ENCODE measurements around the gene BMERB1.

The BMERB1 gene

GRCh38 chr16:15583526-15583925 is 149.1 kb downstream of the BMERB1 start:
- H3K27me3 ChIP-seq (replicated peaks in 2 of 5; ENCODE audit: control insufficient read depth in 4 of 5, insufficient read depth in 5 of 5, low read length in 4 of 5): no peaks in the 10 kb centered on the region
- peaks cover 0 to 18% (median 7%) of the 10 kb centered on the region in 4 experiments for H3K36me3 ChIP-seq (ENCODE audit: control insufficient read depth in 4 of 4, insufficient read depth in 4 of 4, low read length in 3 of 4)
- ChIA-PET POLR2A (no interaction called here), CTCF (no interaction called here)
- H3K9me3 ChIP-seq (ENCODE audit: control extremely low read depth in 1 of 5, control insufficient read depth in 4 of 5, insufficient read depth in 2 of 5, low read depth in 1 of 5, low read length in 4 of 5): peaks cover 2 to 17% (median 6%) of the 10 kb centered on the region in 5 experiments
- H3K4me3 ChIP-seq (ENCODE audit: control insufficient read depth in 1 of 7, extremely low read depth in 1 of 7, insufficient read depth in 4 of 7, low read depth in 2 of 7, low read length in 6 of 7): no peak overlapping the region
- no peak overlapping the region for H3K27ac ChIP-seq (ENCODE audit: insufficient read depth in 1 of 2, low read depth in 1 of 2, low read length in 2 of 2, poor library complexity in 1 of 2, severe bottlenecking in 2 of 2)
- WGBS (ENCODE audit: insufficient coverage): 100% methylated on average over 3 of the region's 4 CpGs
- H3K4me1 ChIP-seq (ENCODE audit: control extremely low read depth in 1 of 4, control insufficient read depth in 4 of 4, insufficient read depth in 4 of 4, low read length in 3 of 4): peaks cover 0 to 11% (median 7%) of the 10 kb centered on the region in 4 experiments
- DNase-seq: no peak

- no peak overlapping the region for H3K27ac ChIP-seq (ENCODE audit: insufficient read depth in 1 of 2, low read depth in 1 of 2, low read length in 2 of 2, poor library complexity in 1 of 2, severe bottlenecking in 2 of 2)
- ChIA-PET CTCF (interaction anchor here (1.1 kb wide), 1 partner anchor 13 kb away, joined by 3 read pairs; no protein-coding TSS in a partner anchor), POLR2A (no interaction called here)
- 92% methylated on average over 1 of the region's 1 CpG for WGBS (ENCODE audit: insufficient coverage)
- peaks cover 2 to 17% (median 6%) of the 10 kb centered on the region in 5 experiments for H3K9me3 ChIP-seq (ENCODE audit: control extremely low read depth in 1 of 5, control insufficient read depth in 4 of 5, insufficient read depth in 2 of 5, low read depth in 1 of 5, low read length in 4 of 5)
- no peak for DNase-seq
- peaks cover 9 to 30% (median 24%) of the 10 kb centered on the region in 4 experiments for H3K4me1 ChIP-seq (ENCODE audit: control extremely low read depth in 1 of 4, control insufficient read depth in 4 of 4, insufficient read depth in 4 of 4, low read length in 3 of 4)
- no peak overlapping the region for H3K4me3 ChIP-seq (ENCODE audit: control insufficient read depth in 1 of 7, extremely low read depth in 1 of 7, insufficient read depth in 4 of 7, low read depth in 2 of 7, low read length in 6 of 7)
- H3K27me3 ChIP-seq (replicated peaks in 2 of 5; ENCODE audit: control insufficient read depth in 4 of 5, insufficient read depth in 5 of 5, low read length in 4 of 5): no peaks in the 10 kb centered on the region
- peaks cover 0 to 18% (median 9%) of the 10 kb centered on the region in 4 experiments for H3K36me3 ChIP-seq (ENCODE audit: control insufficient read depth in 4 of 4, insufficient read depth in 4 of 4, low read length in 3 of 4)
These were observed 151.6 kb downstream of the BMERB1 start for GRCh38 chr16:15585956-15586355.

- Histone ChIP-seq H3K27me3 (replicated peaks in 2 of 5; ENCODE audit: control insufficient read depth in 4 of 5, insufficient read depth in 5 of 5, low read length in 4 of 5) (no peaks in the 10 kb centered on the region), H3K4me3 (ENCODE audit: control insufficient read depth in 1 of 7, extremely low read depth in 1 of 7, insufficient read depth in 4 of 7, low read depth in 2 of 7, low read length in 6 of 7) (no peak overlapping the region), H3K27ac (ENCODE audit: insufficient read depth in 1 of 2, low read depth in 1 of 2, low read length in 2 of 2, poor library complexity in 1 of 2, severe bottlenecking in 2 of 2) (no peak overlapping the region), H3K9me3 (ENCODE audit: control extremely low read depth in 1 of 5, control insufficient read depth in 4 of 5, insufficient read depth in 2 of 5, low read depth in 1 of 5, low read length in 4 of 5) (peaks cover 2 to 17% (median 6%) of the 10 kb centered on the region in 5 experiments), H3K36me3 (ENCODE audit: control insufficient read depth in 4 of 4, insufficient read depth in 4 of 4, low read length in 3 of 4) (peaks cover 0 to 18% (median 9%) of the 10 kb centered on the region in 4 experiments), H3K4me1 (ENCODE audit: control extremely low read depth in 1 of 4, control insufficient read depth in 4 of 4, insufficient read depth in 4 of 4, low read length in 3 of 4) (peaks cover 9 to 30% (median 26%) of the 10 kb centered on the region in 4 experiments)
- POLR2A ChIA-PET: no interaction called here
- CTCF ChIA-PET: interaction anchor here (1.1 kb wide), 1 partner anchor 13 kb away, joined by 3 read pairs; no protein-coding TSS in a partner anchor
- 97% methylated on average over 7 of the region's 12 CpGs for WGBS (ENCODE audit: insufficient coverage)
- no peak for DNase-seq
These were observed 152.3 kb downstream of the BMERB1 start for GRCh38 chr16:15586716-15587115.

- POLR2A ChIA-PET: no interaction called here
- peaks cover 2 to 17% (median 6%) of the 10 kb centered on the region in 5 experiments for H3K9me3 ChIP-seq (ENCODE audit: control extremely low read depth in 1 of 5, control insufficient read depth in 4 of 5, insufficient read depth in 2 of 5, low read depth in 1 of 5, low read length in 4 of 5)
These were observed 152.9 kb downstream of the BMERB1 start for GRCh38 chr16:15587152-15587825.

GRCh38 chr16:15592324-15592723 is 157.9 kb downstream of the BMERB1 start:
- CTCF ChIA-PET: interaction anchor here (1.3 to 1.7 kb wide), 2 partner anchors 13 to 50 kb away, joined by 4 read pairs; no protein-coding TSS in a partner anchor
- POLR2A ChIA-PET: no interaction called here
- DNase-seq: peak in 2 of 3 donors; percentile 56 to 74
- H3K27me3 ChIP-seq (replicated peaks in 2 of 5; ENCODE audit: control insufficient read depth in 4 of 5, insufficient read depth in 5 of 5, low read length in 4 of 5): no peaks in the 10 kb centered on the region
- WGBS (ENCODE audit: insufficient coverage): 53% methylated on average over 7 of the region's 9 CpGs
- H3K4me3 ChIP-seq (ENCODE audit: control insufficient read depth in 1 of 7, extremely low read depth in 1 of 7, insufficient read depth in 4 of 7, low read depth in 2 of 7, low read length in 6 of 7): no peak overlapping the region
- no peak overlapping the region for H3K27ac ChIP-seq (ENCODE audit: insufficient read depth in 1 of 2, low read depth in 1 of 2, low read length in 2 of 2, poor library complexity in 1 of 2, severe bottlenecking in 2 of 2)
- peaks cover 9 to 46% (median 44%) of the 10 kb centered on the region in 4 experiments for H3K4me1 ChIP-seq (ENCODE audit: control extremely low read depth in 1 of 4, control insufficient read depth in 4 of 4, insufficient read depth in 4 of 4, low read length in 3 of 4)
- peaks cover 9 to 39% (median 26%) of the 10 kb centered on the region in 4 experiments for H3K36me3 ChIP-seq (ENCODE audit: control insufficient read depth in 4 of 4, insufficient read depth in 4 of 4, low read length in 3 of 4)
- H3K9me3 ChIP-seq (ENCODE audit: control extremely low read depth in 1 of 5, control insufficient read depth in 4 of 5, insufficient read depth in 2 of 5, low read depth in 1 of 5, low read length in 4 of 5): no peaks in the 10 kb centered on the region

More at GRCh38 chr16:15587152-15587825, 152.9 kb downstream of the BMERB1 start:
- no peak overlapping the region for H3K4me3 ChIP-seq (ENCODE audit: control insufficient read depth in 1 of 7, extremely low read depth in 1 of 7, insufficient read depth in 4 of 7, low read depth in 2 of 7, low read length in 6 of 7)
- no peaks in the 10 kb centered on the region for H3K27me3 ChIP-seq (replicated peaks in 2 of 5; ENCODE audit: control insufficient read depth in 4 of 5, insufficient read depth in 5 of 5, low read length in 4 of 5)
- CTCF ChIA-PET: interaction anchor here (1.1 kb wide), 1 partner anchor 14 kb away, joined by 3 read pairs; no protein-coding TSS in a partner anchor
- H3K36me3 ChIP-seq (ENCODE audit: control insufficient read depth in 4 of 4, insufficient read depth in 4 of 4, low read length in 3 of 4): peaks cover 0 to 18% (median 9%) of the 10 kb centered on the region in 4 experiments
- H3K27ac ChIP-seq (ENCODE audit: insufficient read depth in 1 of 2, low read depth in 1 of 2, low read length in 2 of 2, poor library complexity in 1 of 2, severe bottlenecking in 2 of 2): no peak overlapping the region
- DNase-seq: no peak
- WGBS (ENCODE audit: insufficient coverage): 93% methylated on average over 12 of the region's 17 CpGs
- H3K4me1 ChIP-seq (ENCODE audit: control extremely low read depth in 1 of 4, control insufficient read depth in 4 of 4, insufficient read depth in 4 of 4, low read length in 3 of 4): peaks cover 9 to 32% (median 29%) of the 10 kb centered on the region in 4 experiments

- no peak overlapping the region for H3K4me3 ChIP-seq (ENCODE audit: control insufficient read depth in 1 of 7, extremely low read depth in 1 of 7, insufficient read depth in 4 of 7, low read depth in 2 of 7, low read length in 6 of 7)
- ChIA-PET CTCF (interaction anchor here (0.9 to 1.7 kb wide), 3 partner anchors 12 to 165 kb away, joined by 3 to 4 read pairs (median 4); no protein-coding TSS in a partner anchor), POLR2A (interaction anchor here (0.6 kb wide), 1 partner anchor 29 kb away, joined by 3 read pairs; no protein-coding TSS in a partner anchor)
- DNase-seq: peak; percentile 23 to 69 (median 55)
- H3K27me3 ChIP-seq (replicated peaks in 2 of 5; ENCODE audit: control insufficient read depth in 4 of 5, insufficient read depth in 5 of 5, low read length in 4 of 5): no peaks in the 10 kb centered on the region
- no peaks in the 10 kb centered on the region for H3K9me3 ChIP-seq (ENCODE audit: control extremely low read depth in 1 of 5, control insufficient read depth in 4 of 5, insufficient read depth in 2 of 5, low read depth in 1 of 5, low read length in 4 of 5)
- WGBS (ENCODE audit: insufficient coverage): 90% methylated on average over 4 of the region's 9 CpGs
- peak overlapping the region in 1 of 2 experiments; percentile 59 for H3K27ac ChIP-seq (ENCODE audit: insufficient read depth in 1 of 2, low read depth in 1 of 2, low read length in 2 of 2, poor library complexity in 1 of 2, severe bottlenecking in 2 of 2)
- peaks cover 10 to 46% (median 32%) of the 10 kb centered on the region in 4 experiments for H3K36me3 ChIP-seq (ENCODE audit: control insufficient read depth in 4 of 4, insufficient read depth in 4 of 4, low read length in 3 of 4)
- H3K4me1 ChIP-seq (ENCODE audit: control extremely low read depth in 1 of 4, control insufficient read depth in 4 of 4, insufficient read depth in 4 of 4, low read length in 3 of 4): peaks cover 9 to 46% (median 44%) of the 10 kb centered on the region in 4 experiments
These were observed 158.8 kb downstream of the BMERB1 start for GRCh38 chr16:15593235-15593634.
